Activated CD8-positive, alpha-beta T cell treated with anti-CD3 and anti-CD28 coated beads for 36 hours (primary cell): ENCODE results near the gene RPS15A. TPM values are rescaled to one million over a fixed set of nuclear protein-coding genes. Genes with fewer than 3 reads are reported as not detected.
A peak's percentile ranks its signal among the peaks of the same experiment; 100 is the strongest.
"Not testable (repeated sequence)": the region's sequence is repeated elsewhere in the genome, so short reads cannot be mapped to it uniquely, and the experiment has no call there.

Source experiments
- ATAC-seq: fragments of 200-7000 bp; cut with Tn5 transposase; one replicate; pipeline ENCODE4 v1.10.0; 2021; ENCODE audit warnings: mild to moderate bottlenecking, moderate library complexity
- CTCF ChIA-PET: fragments of 350-600 bp; sonication (Branson Sonifier 250); formaldehyde crosslinking; loops from one replicate; lab custom pipeline; 2021; ENCODE audit warnings: antibody characterized with exemption; lab: Charles Lee
- POLR2A ChIA-PET: fragments of 350-600 bp; sonication (Branson Sonifier 250); formaldehyde crosslinking; loops from one replicate; lab custom pipeline; 2021; ENCODE audit warnings: antibody characterized with exemption; lab: Charles Lee
- DNase-seq: peaks from one replicate; pipeline ENCODE4 v3.0.0-alpha.2; 2020
- H3K27ac Mint-ChIP-seq: one replicate; pipeline ENCODE4 v1.8.0; 2021; ENCODE audit warnings: mild to moderate bottlenecking, mixed read lengths
- H3K27me3 Mint-ChIP-seq: one replicate; pipeline ENCODE4 v1.8.0; 2021; ENCODE audit warnings: mixed read lengths
- H3K36me3 Mint-ChIP-seq: one replicate; pipeline ENCODE4 v1.8.0; 2021; ENCODE audit warnings: low read depth, mixed read lengths
- H3K4me1 Mint-ChIP-seq: one replicate; pipeline ENCODE4 v1.8.0; 2021; ENCODE audit warnings: low read depth, mixed read lengths
- H3K4me3 Mint-ChIP-seq: one replicate; pipeline ENCODE4 v1.8.0; 2021; ENCODE audit warnings: mild to moderate bottlenecking, moderate library complexity, mixed read lengths
- H3K9me3 Mint-ChIP-seq: one replicate; pipeline ENCODE4 v1.8.0; 2021; ENCODE audit warnings: mixed read lengths
- intact Hi-C: fragments of 100-400 bp; cut with micrococcal nuclease; formaldehyde crosslinking; loops from one replicate; pipeline ENCODE4 v1.10.0; 2022
- total RNA-seq, 2 experiments: library from RNA; stranded (reverse); gene quantifications; one replicate each; pipeline ENCODE4 v1.2.3, GENCODE V29; 2021
- TF ChIP-seq, protein P1 (sequence below): fragments of 200-600 bp; IDR thresholded peaks from one replicate; pipeline ENCODE4 v1.8.0; 2022; ENCODE audit warnings: antibody characterized with exemption, mild to moderate bottlenecking

Gene RPS15A
- total RNA-seq, 2 experiments from 2014 or later, result 2,201 to 2,213 TPM

- H3K27ac Mint-ChIP-seq, CTCF ChIA-PET, H3K36me3 Mint-ChIP-seq, H3K27me3 Mint-ChIP-seq, H3K9me3 Mint-ChIP-seq, POLR2A ChIA-PET, intact Hi-C loops, H3K4me3 Mint-ChIP-seq: not testable (repeated sequence)
- peaks cover 21% of the 10 kb centered on the region for H3K4me1 Mint-ChIP-seq
- TF ChIP-seq, protein P1, sequence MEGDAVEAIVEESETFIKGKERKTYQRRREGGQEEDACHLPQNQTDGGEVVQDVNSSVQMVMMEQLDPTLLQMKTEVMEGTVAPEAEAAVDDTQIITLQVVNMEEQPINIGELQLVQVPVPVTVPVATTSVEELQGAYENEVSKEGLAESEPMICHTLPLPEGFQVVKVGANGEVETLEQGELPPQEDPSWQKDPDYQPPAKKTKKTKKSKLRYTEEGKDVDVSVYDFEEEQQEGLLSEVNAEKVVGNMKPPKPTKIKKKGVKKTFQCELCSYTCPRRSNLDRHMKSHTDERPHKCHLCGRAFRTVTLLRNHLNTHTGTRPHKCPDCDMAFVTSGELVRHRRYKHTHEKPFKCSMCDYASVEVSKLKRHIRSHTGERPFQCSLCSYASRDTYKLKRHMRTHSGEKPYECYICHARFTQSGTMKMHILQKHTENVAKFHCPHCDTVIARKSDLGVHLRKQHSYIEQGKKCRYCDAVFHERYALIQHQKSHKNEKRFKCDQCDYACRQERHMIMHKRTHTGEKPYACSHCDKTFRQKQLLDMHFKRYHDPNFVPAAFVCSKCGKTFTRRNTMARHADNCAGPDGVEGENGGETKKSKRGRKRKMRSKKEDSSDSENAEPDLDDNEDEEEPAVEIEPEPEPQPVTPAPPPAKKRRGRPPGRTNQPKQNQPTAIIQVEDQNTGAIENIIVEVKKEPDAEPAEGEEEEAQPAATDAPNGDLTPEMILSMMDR, result peak; percentile 64
- ATAC-seq (peak; percentile 92), DNase-seq (peak; percentile 75)
Observed at GRCh38 chr16:18759598-18760520, 30.3 kb downstream of the RPS15A start.

DNA sequence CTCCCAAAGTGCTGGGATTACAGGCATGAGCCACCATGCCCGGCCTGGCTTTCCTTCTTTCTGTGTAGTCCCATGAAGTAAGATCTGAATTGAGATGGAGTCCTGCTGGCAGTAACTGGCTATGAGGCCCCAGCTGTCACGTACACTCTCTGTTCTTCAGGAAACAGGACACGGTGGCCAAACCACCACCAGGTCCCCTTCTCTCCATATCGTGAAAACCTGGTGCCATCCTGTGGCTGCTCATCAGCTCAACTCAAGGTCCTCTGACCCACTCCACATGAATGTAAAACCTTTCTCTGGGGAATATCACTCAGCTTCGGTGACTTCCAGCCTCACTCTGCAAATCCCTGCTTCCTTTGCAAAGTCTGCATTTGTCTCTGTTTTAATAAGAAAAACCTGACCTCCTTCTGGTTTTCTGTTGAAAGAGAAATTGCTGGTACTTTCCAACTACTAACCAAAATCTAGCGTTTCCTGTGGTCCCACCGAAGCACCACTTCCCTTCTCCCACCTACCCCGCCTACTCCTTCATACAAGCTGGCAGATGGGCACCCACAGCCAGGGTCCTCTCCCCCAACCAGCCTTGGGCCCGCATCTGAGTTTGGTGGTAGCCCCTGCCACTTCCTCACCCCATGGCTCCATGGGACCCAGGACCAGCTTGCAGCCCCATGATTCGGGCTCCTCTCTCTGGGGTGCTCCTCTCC, 32.0 kb downstream of the RPS15A start:
- intact Hi-C loops, H3K9me3 Mint-ChIP-seq, POLR2A ChIA-PET, H3K36me3 Mint-ChIP-seq, H3K4me3 Mint-ChIP-seq, H3K27me3 Mint-ChIP-seq, CTCF ChIA-PET: not testable (repeated sequence)
- Mint-ChIP-seq H3K27ac (peak overlapping the region; percentile 67), H3K4me1 (peaks cover 21% of the 10 kb centered on the region)
- peak; percentile 43 for DNase-seq
- peak; percentile 47 for ATAC-seq

- DNase-seq, POLR2A ChIA-PET, H3K9me3 Mint-ChIP-seq, H3K4me3 Mint-ChIP-seq, ATAC-seq, H3K27me3 Mint-ChIP-seq, H3K36me3 Mint-ChIP-seq, CTCF ChIA-PET, intact Hi-C loops: not testable (repeated sequence)
- H3K27ac Mint-ChIP-seq, result peak overlapping the region; percentile 30
- H3K4me1 Mint-ChIP-seq, result peaks cover 21% of the 10 kb centered on the region
Observed at GRCh38 chr16:18756639-18757038, 33.5 kb downstream of the RPS15A start.

GRCh38 chr16:18742870-18743269, 47.3 kb downstream of the RPS15A start:
- H3K27ac Mint-ChIP-seq, H3K27me3 Mint-ChIP-seq, H3K4me1 Mint-ChIP-seq, H3K9me3 Mint-ChIP-seq, H3K36me3 Mint-ChIP-seq, CTCF ChIA-PET, H3K4me3 Mint-ChIP-seq, intact Hi-C loops, ATAC-seq, DNase-seq, POLR2A ChIA-PET: not testable (repeated sequence)

GRCh38 chr16:18740027-18740426, 50.1 kb downstream of the RPS15A start:
- H3K4me3 Mint-ChIP-seq, H3K4me1 Mint-ChIP-seq, intact Hi-C loops, H3K36me3 Mint-ChIP-seq, DNase-seq, H3K27me3 Mint-ChIP-seq, ATAC-seq, H3K27ac Mint-ChIP-seq, CTCF ChIA-PET, H3K9me3 Mint-ChIP-seq, POLR2A ChIA-PET: not testable (repeated sequence)

DNA sequence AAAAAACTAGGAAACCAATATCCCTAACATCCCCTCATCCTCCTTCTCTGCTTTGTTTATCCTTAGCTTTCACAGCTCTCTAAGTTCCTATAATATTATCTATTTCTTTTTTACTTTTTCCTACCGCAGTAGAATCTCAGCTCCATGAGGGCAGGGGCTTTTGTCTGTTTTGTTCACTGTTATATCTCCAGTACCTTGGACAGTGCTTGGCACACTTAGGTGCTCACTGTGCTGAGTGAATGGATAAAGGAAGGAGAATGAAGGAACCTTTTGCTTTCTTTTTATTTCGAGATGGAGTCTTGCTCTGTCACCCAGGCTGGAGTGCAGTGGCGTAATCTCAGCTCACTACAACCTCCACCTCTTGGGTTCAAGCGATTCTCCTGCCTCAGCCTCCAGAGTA, 51.4 kb downstream of the RPS15A start:
- CTCF ChIA-PET, POLR2A ChIA-PET, intact Hi-C loops, H3K9me3 Mint-ChIP-seq, ATAC-seq, DNase-seq, H3K27me3 Mint-ChIP-seq, H3K36me3 Mint-ChIP-seq, H3K27ac Mint-ChIP-seq, H3K4me3 Mint-ChIP-seq, H3K4me1 Mint-ChIP-seq: not testable (repeated sequence)

GRCh38 chr16:18734279-18734678, 55.9 kb downstream of the RPS15A start:
- H3K27ac Mint-ChIP-seq, intact Hi-C loops, CTCF ChIA-PET, H3K4me3 Mint-ChIP-seq, H3K36me3 Mint-ChIP-seq, H3K4me1 Mint-ChIP-seq, H3K27me3 Mint-ChIP-seq, H3K9me3 Mint-ChIP-seq, ATAC-seq, DNase-seq: not testable (repeated sequence)
- POLR2A ChIA-PET, result interaction anchor here (0.6 kb wide), 1 partner anchor 1125 kb away, joined by 3 read pairs; no protein-coding TSS in a partner anchor

Other genes with a start within 250 kb of the RPS15A start
- 10 to 100 TPM; 72.0 to 73.7 TPM for gene NOMO2, start 228.2 kb downstream of the RPS15A start, total RNA-seq
- 10 to 100 TPM; 97.0 to 97.3 TPM for gene ARL6IP1, start 11.2 kb upstream of the RPS15A start, total RNA-seq
- gene SMG1, start 136.1 kb upstream of the RPS15A start, total RNA-seq, result 100 to 1,000 TPM; 103 to 108 TPM
- gene TMC7, start 193.6 kb upstream of the RPS15A start, total RNA-seq, result not detected